AG09319 (cell line): ENCODE measurements around the gene ACTR8.
A peak's percentile ranks its signal among the peaks of the same experiment; 100 is the strongest.
"Not testable (repeated sequence)": the region's sequence is repeated elsewhere in the genome, so short reads cannot be mapped to it uniquely, and the experiment has no call there.

Experiments
- DNase-seq: peaks from one replicate; pipeline ENCODE4 v3.0.0-alpha.2; 2010; ENCODE audit warnings: low read depth; ENCODE audit errors: extremely low read depth
- CTCF ChIP-seq: IDR thresholded peaks from 2 replicates; pipeline ENCODE4 v1.5.1; 2011; ENCODE audit warnings: low read depth, mild to moderate bottlenecking, inconsistent platforms, low read length, moderate library complexity

Gene ACTR8

GRCh38 chr3:53881691-53882593, at the start of gene ACTR8:
Gene ACTR8, minus strand, starts transcription at chr3:53882152. Its CDS starts 51 bp downstream, at chr3:53882101.
- peak; percentile 60 for DNase-seq
- TF ChIP-seq CTCF: peak; percentile 12; the same call in 1 of the 2 replicates

- DNase-seq: not testable (repeated sequence)
These were observed 45.4 kb upstream of the ACTR8 start for GRCh38 chr3:53927208-53927872.

- no peak for DNase-seq
- peak; percentile 59 for TF ChIP-seq CTCF
These were observed 39.3 kb upstream of the ACTR8 start for GRCh38 chr3:53921296-53921695.

GRCh38 chr3:53919741-53920140, 37.8 kb upstream of the ACTR8 start:
- DNase-seq: no peak
- TF ChIP-seq CTCF: no peak

GRCh38 chr3:53913401-53913800, 31.4 kb upstream of the ACTR8 start:
- no peak for DNase-seq
- no peak for TF ChIP-seq CTCF

- no peak for TF ChIP-seq CTCF
- no peak for DNase-seq
These were observed 20.8 kb upstream of the ACTR8 start for GRCh38 chr3:53902711-53903110.

- DNase-seq: no peak
These were observed 20.1 kb upstream of the ACTR8 start for GRCh38 chr3:53902067-53902466.

More at GRCh38 chr3:53902067-53902466, 20.1 kb upstream of the ACTR8 start:
- no peak for TF ChIP-seq CTCF
